IPS DF 6.9 (cell line): ENCODE measurements around the gene PACSIN1.
A peak's percentile ranks its signal among the peaks of the same experiment; 100 is the strongest.

ENCODE experiments used
- DNase-seq: peaks from one replicate; pipeline ENCODE4 v3.0.0-alpha.2; 2013; ENCODE audit warnings: low read depth, low spot score
- H3K27ac ChIP-seq: one replicate; pipeline ENCODE4 v1.5.1; 2013; ENCODE audit warnings: low read length, control low read depth
- H3K27me3 ChIP-seq: 2 replicates; pipeline ENCODE4 v1.6.1; 2013; ENCODE audit warnings: mild to moderate bottlenecking, low read length; ENCODE audit not compliant: control insufficient read depth, insufficient read depth
- H3K36me3 ChIP-seq: 2 replicates; pipeline ENCODE4 v1.6.1; 2013; ENCODE audit warnings: low read length; ENCODE audit not compliant: control insufficient read depth, insufficient read depth
- H3K4me1 ChIP-seq: 2 replicates; pipeline ENCODE4 v1.6.1; 2013; ENCODE audit warnings: low read length; ENCODE audit not compliant: control insufficient read depth, insufficient read depth
- H3K4me3 ChIP-seq: 2 replicates; pipeline ENCODE4 v1.5.1; 2013; ENCODE audit warnings: mild to moderate bottlenecking, low read length
- H3K9me3 ChIP-seq: 2 replicates; pipeline ENCODE4 v1.6.1; 2013; ENCODE audit warnings: low read length, inconsistent platforms; ENCODE audit not compliant: control insufficient read depth, insufficient read depth
- WGBS: extraction: QIAGEN DNeasy Blood & Tissue Kit; methylation state at CpG from one replicate; pipeline ENCODE4 v1.1.7; 2013; ENCODE audit warnings: mixed read lengths, missing lambda C conversion rate; ENCODE audit not compliant: insufficient read length, insufficient coverage; 5-methylcytosine and 5-hydroxymethylcytosine counted together

The PACSIN1 gene

DNA sequence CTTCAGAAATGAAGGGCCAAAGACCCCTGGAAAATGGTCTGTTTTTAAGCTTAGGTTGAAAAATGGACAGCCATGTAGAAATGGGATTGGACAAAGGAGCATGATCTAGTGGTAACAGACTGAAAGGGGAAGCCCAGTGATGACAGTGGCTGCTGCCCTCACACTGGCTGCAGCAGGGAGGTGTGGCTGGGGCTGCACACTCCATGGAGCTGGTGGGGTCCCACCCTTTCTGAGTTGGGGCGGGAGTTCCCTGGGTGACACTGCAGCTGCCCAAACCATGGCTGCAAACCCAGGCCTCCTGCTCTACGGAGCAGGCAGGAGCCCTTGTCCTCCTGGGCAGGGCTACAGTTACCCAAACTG, 8.5 kb upstream of the PACSIN1 start:
- Histone ChIP-seq H3K27me3 (no peaks in the 10 kb centered on the region), H3K9me3 (no peaks in the 10 kb centered on the region), H3K27ac (no peak overlapping the region), H3K4me1 (no peaks in the 10 kb centered on the region), H3K4me3 (no peak overlapping the region), H3K36me3 (no peaks in the 10 kb centered on the region)
- WGBS = no CpG with 5 or more reads among the region's 2 CpGs
- no peak for DNase-seq

DNA sequence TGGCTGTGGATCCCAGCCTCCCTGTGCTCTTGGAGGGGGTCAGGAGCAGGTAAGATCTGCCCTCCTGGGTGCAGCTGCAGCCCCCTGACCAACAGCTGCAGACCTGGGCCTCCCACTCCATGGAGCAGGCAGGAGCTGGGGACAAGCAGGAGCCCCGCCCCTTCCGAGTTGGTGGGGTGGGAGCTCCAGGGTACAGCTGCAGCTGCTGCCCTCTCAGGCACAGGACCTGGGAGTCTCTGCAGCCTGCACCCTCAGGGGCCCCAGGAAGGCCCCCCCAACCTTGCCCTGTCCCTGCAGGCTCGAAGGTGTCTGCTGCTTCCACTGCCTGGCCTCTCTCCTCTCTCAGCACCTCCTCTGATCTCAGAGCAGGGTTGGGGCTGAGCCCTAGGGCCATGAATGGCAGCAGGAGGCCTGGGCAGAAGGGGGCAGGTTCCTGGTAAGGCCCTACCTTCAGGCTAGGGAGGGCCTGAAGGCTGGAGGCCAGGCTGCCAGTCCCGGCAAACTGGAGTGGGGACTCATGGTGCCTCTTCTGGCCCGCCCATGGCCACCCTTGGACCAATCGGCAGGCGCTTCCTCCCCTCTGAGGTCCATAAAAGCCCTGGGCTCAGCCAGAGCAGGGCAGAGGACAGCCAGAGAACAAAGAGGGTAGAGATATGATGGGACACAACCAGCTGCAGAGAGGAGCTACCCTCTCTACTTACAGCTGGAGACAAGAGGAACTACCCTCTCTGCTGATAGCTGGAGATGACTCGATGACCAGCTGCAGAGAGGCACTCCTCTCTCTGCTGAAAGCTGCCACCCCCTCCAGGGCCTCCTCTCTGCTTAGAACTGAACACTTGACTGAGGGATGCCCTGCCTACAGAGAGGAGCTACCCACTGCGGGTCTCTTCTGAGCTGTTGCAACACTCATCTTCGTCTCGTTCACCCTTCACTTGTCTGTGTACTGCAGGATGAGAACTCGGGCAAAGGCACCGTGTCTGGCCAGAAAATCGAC, 7.8 kb upstream of the PACSIN1 start:
- no peaks in the 10 kb centered on the region for H3K9me3 ChIP-seq
- no peaks in the 10 kb centered on the region for H3K4me1 ChIP-seq
- H3K27me3 ChIP-seq = no peaks in the 10 kb centered on the region
- no peaks in the 10 kb centered on the region for H3K36me3 ChIP-seq
- no peak overlapping the region for H3K27ac ChIP-seq
- H3K4me3 ChIP-seq = no peak overlapping the region
- no peak for DNase-seq
- no CpG with 5 or more reads among the region's 14 CpGs for WGBS

DNA sequence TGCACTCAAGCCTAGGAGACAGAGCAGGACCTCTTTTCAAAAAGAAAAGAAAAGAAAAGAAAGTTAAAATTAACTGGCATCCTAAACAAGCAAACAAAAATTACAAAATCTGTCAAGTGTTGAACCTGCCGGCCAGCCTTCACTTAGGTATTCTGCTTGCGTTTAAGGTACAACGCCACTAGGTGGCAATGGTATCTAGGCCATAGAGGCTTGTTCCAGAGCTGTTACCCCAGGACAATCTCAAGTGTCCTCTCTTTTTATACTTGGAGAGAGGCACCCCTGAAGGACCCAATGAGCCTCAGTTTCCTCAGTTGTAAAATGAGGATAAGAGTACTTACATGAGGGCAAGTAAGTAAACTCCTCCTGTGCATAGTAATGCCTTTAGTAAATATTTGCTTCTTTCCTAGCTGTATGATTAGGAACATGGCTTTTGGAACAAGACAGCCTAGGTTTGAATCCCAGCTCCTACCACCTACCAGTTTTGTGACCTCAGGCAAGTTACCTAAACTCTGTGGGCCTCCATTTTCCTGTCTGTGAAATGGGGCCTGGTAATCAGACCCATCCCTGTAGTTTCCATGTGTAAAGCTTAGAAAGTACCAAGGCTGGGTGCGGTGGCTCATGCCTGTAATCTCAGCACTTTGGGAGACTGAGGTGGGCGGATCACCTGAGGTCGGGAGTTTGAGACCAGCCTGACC, 5.8 kb upstream of the PACSIN1 start:
- Histone ChIP-seq H3K4me1 (no peaks in the 10 kb centered on the region), H3K27me3 (no peaks in the 10 kb centered on the region), H3K9me3 (no peaks in the 10 kb centered on the region), H3K36me3 (no peaks in the 10 kb centered on the region), H3K4me3 (no peak overlapping the region), H3K27ac (no peak overlapping the region)
- no CpG with 5 or more reads among the region's 6 CpGs for WGBS
- DNase-seq = peak; percentile 64

DNA sequence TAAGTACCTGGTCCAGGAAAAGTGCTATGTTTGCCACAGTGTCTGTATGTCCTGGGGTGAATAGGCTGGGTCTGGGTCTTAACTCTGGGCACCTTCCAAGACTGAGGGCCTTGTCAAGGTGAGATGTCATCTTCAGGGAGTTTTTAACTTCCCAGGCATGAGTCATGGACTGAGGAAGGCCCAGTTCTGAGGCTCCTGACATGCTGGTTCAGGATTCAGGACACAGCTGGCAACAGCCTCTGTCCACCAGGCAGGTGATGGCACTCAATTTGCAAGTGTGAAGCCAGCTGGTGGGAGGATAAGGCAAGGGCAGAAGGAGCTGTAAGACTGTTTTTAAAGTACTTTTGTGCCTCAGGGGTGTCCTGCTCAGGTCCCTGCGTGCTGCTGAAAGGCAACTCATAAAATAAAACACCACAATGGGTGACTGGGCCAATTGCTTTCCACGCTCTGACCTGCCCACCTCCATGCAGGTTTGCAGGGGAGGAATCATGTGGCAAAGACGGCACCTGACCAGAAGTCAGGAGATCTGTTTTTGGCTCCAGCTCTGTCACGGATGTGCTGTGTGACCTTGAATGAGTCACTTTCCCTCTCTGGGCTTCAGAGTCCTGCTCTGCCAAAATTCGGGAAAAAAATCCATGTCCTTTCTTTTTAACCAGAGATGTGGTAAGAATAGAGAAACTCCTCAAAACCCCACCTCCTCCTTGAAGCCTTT, 4.9 kb upstream of the PACSIN1 start:
- no CpG with 5 or more reads among the region's 5 CpGs for WGBS
- H3K4me1 ChIP-seq = 0 out of 2 replicates have a peak, but pooled peaks cover 2% of the 10 kb centered on the region

DNA sequence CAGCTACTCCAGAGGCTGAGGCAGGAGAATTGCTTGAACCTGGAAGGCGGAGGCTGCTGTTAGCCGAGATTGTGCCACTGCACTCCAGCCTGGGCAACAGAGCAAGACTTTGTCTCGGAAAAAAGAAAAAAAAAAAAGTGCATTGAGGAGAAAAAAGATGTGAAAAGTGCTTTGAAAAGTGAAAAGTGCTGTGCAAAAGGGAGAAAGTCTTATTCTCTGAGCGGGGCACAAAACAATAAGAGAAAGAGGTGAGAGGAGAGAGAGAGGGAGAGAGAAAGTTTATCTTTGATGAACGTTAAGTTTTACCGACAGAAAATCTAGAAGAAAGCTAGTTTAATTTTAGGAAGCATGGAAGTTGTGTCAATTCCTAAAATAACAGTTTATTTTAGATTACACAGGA, 3.9 kb upstream of the PACSIN1 start:
- Histone ChIP-seq H3K27me3 (no peaks in the 10 kb centered on the region), H3K9me3 (no peaks in the 10 kb centered on the region), H3K4me3 (no peak overlapping the region), H3K36me3 (no peaks in the 10 kb centered on the region), H3K27ac (no peak overlapping the region), H3K4me1 (0 out of 2 replicates have a peak, but pooled peaks cover 2% of the 10 kb centered on the region)
- no CpG with 5 or more reads among the region's 6 CpGs for WGBS
- DNase-seq = no peak

More for the DNA sequence above, 4.9 kb upstream of the PACSIN1 start:
- no peak overlapping the region for H3K4me3 ChIP-seq
- no peaks in the 10 kb centered on the region for H3K36me3 ChIP-seq
- H3K27me3 ChIP-seq = no peaks in the 10 kb centered on the region
- no peak overlapping the region for H3K27ac ChIP-seq
- no peak for DNase-seq
- no peaks in the 10 kb centered on the region for H3K9me3 ChIP-seq

DNA sequence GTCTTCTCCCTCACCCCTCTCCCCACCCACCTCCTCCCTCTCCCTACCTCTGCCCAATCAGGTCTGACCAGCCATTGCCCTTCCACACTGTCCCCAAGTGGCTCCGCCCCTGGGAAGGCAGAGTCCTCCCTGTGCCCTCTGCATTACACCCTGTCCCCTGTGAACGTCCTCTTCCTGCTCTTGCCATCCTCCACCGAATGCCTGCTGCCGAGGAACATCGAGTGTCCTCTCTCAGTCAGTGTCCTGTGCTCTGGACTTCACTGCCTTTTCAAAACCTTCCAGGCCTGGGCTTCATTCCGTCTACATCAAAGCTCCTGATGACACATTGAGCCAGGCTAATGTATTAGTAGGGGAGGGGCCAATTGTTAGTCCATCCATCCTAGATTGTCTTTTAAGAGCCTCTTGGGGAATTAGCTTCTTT, 3.3 kb upstream of the PACSIN1 start:
- Histone ChIP-seq H3K4me1 (0 out of 2 replicates have a peak, but pooled peaks cover 2% of the 10 kb centered on the region), H3K27ac (no peak overlapping the region), H3K27me3 (no peaks in the 10 kb centered on the region), H3K4me3 (no peak overlapping the region), H3K36me3 (no peaks in the 10 kb centered on the region), H3K9me3 (no peaks in the 10 kb centered on the region)
- DNase-seq = peak; percentile 66
- WGBS = no CpG with 5 or more reads among the region's 6 CpGs

GRCh38 chr6:34463299-34463698, 2.6 kb upstream of the PACSIN1 start:
- H3K4me1 ChIP-seq = 0 out of 2 replicates have a peak, but pooled peaks cover 2% of the 10 kb centered on the region
- no peaks in the 10 kb centered on the region for H3K36me3 ChIP-seq
- H3K27ac ChIP-seq = no peak overlapping the region
- no peaks in the 10 kb centered on the region for H3K27me3 ChIP-seq
- H3K9me3 ChIP-seq = no peaks in the 10 kb centered on the region
- DNase-seq = no peak
- no peak overlapping the region for H3K4me3 ChIP-seq
- WGBS = no CpG with 5 or more reads among the region's 2 CpGs

GRCh38 chr6:34463849-34464248, 2.0 kb upstream of the PACSIN1 start:
- no peak for DNase-seq
- H3K4me3 ChIP-seq = no peak overlapping the region
- H3K9me3 ChIP-seq = no peaks in the 10 kb centered on the region
- no peaks in the 10 kb centered on the region for H3K27me3 ChIP-seq
- H3K27ac ChIP-seq = no peak overlapping the region
- WGBS = no CpG with 5 or more reads among the region's 4 CpGs
- H3K4me1 ChIP-seq = 0 out of 2 replicates have a peak, but pooled peaks cover 2% of the 10 kb centered on the region
- H3K36me3 ChIP-seq = no peaks in the 10 kb centered on the region

DNA sequence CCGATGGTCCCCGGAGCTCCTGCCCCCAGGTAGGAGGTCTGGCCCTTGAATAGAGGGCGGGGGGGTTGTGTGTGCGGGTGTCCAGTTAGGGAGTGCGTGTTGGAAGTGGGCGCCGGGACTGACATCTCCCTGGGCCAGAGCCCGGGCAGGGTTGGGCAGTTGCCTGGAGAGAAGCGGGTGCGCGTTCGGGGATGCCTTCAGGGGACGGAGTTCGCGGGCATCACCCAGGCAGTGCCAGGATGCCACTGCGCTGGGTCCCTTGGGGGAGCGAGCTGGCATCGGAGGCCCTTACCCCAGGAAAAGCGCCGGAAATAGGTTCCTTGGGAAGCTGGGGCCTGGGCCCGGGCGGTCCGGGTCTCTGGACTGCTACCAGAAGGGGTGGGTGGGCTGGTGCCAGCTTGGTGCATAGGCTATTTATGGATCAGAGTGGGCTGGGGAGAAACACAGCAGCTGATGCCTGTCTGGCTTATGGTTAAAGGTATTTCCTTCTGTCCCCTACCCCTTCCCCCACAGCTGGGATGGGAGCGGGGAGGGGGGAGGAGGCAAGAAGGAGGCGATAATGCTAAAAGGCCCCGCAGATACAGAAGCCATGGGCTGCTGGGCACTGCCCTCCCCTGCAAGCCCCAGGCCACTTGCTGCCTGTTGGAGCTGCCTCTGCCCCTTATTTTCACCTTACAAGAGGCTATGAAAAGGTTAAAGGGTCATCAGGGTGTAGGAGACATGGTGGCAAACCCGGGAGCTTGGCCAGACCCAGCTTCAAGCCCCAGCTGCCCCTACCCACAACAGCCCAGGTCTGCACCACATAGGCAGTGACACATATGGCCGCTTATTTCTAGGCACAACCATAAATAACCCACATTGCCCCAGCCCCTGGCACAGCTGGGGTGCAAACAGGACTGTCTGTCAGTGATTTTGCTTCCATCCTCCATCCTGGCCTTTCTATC, 638 bp downstream of the PACSIN1 start:
- DNase-seq = no peak
- H3K4me3 ChIP-seq = peak overlapping the region; percentile 41; the same call in 1 of the 2 replicates
- H3K4me1 ChIP-seq = 0 out of 2 replicates have a peak, but pooled peaks cover 2% of the 10 kb centered on the region
- H3K27ac ChIP-seq = no peak overlapping the region
- no CpG with 5 or more reads among the region's 28 CpGs for WGBS
- H3K36me3 ChIP-seq = no peaks in the 10 kb centered on the region
- H3K9me3 ChIP-seq = no peaks in the 10 kb centered on the region
- no peaks in the 10 kb centered on the region for H3K27me3 ChIP-seq
